ENCODE data around the gene SDS. TPM values are rescaled to one million over a fixed set of nuclear protein-coding genes. Genes with fewer than 3 reads are reported as not detected.

The SDS gene
- total and polyA plus RNA-seq, 2 of the 8 experiments (the other 6 are each of a cell fraction or from before 2014, with no cell fraction given): 0.21 TPM; not detected in 1

- TF ChIP-seq CTCF (IDR thresholded peaks at IDR 0.05; ENCODE audit: control extremely low read depth in 1 of 3, insufficient read depth in 1 of 3, low read depth in 1 of 3, low read length in 3 of 3) (no peak), TBP (IDR thresholded peaks at IDR 0.05; ENCODE audit: low read depth, low read length) (no peak), EZH2 (IDR thresholded peaks at IDR 0.05; ENCODE audit: low read depth, low read length, severe bottlenecking) (no peak), BRCA1 (IDR thresholded peaks at IDR 0.05; ENCODE audit: low read depth, low read length) (no peak), TEAD4 (IDR thresholded peaks at IDR 0.05; ENCODE audit: low read depth, low read length) (no peak), USF2 (IDR thresholded peaks at IDR 0.05; ENCODE audit: low read length) (peak; percentile 94), KDM5A (IDR thresholded peaks at IDR 0.05; ENCODE audit: low read length) (no peak), RNF2 (IDR thresholded peaks at IDR 0.05; ENCODE audit: borderline replicate concordance, low read depth, low read length, missing control alignments, poor library complexity, severe bottlenecking) (no peak), BCL11A (IDR thresholded peaks at IDR 0.05; ENCODE audit: low read depth in 2 of 2, low read length in 2 of 2) (no peak), TCF12 (IDR thresholded peaks at IDR 0.05; ENCODE audit: low read depth, low read length) (peak; percentile 92), SAP30 (IDR thresholded peaks at IDR 0.05; ENCODE audit: insufficient read depth, insufficient replicate concordance, low read length) (no peak), NRF1 (IDR thresholded peaks at IDR 0.05; ENCODE audit: low read depth, low read length) (no peak), YY1 (IDR thresholded peaks at IDR 0.05; ENCODE audit: low read depth, low read length) (no peak), BACH1 (IDR thresholded peaks at IDR 0.05; ENCODE audit: low read length) (no peak), FOSL1 (IDR thresholded peaks at IDR 0.05; ENCODE audit: insufficient read depth, low read depth, low read length) (no peak), MAFK (IDR thresholded peaks at IDR 0.05; ENCODE audit: low read depth, low read length) (no peak), GABPA (IDR thresholded peaks at IDR 0.05; ENCODE audit: borderline replicate concordance, insufficient read depth, low read length) (no peak), POLR2AphosphoS5 (IDR thresholded peaks at IDR 0.05; ENCODE audit: low read depth, low read length) (peak; percentile 67), E2F6 (IDR thresholded peaks at IDR 0.05) (no peak), CBX5 (IDR thresholded peaks at IDR 0.05; ENCODE audit: low read depth, low read length) (no peak)
Measured at GRCh38 chr12:113358381-113359132, 45.1 kb downstream of the SDS start, which contains the start of gene PLBD2 (continued).
